NCI-H146 treated with DMSO at 0.1 percent for 48 hours (cell line): ENCODE results near the gene UNC5C.

Experiments
- DNase-seq: peaks from one replicate; lab custom pipeline; 2025; ENCODE audit not compliant: unreplicated experiment; lab: John Stamatoyannopoulos, UW

Gene UNC5C

DNA sequence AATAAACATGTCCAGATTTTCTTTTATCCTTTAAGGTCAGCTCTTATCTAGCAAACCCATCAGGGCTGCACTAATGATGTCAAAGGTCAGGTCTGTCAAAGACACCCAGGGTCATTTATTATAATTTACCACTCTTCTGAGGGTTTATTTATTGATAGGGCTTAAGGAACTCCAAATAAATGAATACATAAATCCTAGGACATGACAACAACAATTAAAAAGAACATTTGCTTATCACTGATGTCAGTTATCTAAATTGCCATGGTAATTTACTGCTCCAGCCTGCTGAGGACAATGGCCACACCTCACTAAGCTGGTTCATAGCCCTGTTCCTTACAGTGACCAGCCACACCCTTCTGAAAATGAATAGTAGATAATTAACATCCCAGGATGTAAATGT, 317.1 kb downstream of the UNC5C start:
- no peak for DNase-seq

DNA sequence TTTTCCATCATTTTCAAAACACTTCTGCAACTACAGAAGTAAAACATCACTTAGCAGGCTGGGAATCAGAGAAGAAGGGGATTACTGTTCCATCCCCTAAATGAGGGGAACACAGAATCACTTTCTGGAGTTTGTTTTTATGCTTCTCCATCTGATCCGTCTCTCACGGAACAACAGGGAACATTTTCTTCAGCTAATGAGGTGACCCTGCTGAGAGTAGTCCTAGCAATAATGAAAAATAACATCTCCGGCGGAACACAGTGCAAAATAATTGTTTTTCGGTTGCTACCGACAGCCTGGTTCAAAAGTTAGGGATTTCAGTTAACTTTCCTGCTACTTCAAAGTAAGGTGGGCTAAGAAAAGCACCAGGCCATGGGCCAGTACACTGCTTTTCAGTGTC, 322.9 kb downstream of the UNC5C start:
- no peak for DNase-seq

DNA sequence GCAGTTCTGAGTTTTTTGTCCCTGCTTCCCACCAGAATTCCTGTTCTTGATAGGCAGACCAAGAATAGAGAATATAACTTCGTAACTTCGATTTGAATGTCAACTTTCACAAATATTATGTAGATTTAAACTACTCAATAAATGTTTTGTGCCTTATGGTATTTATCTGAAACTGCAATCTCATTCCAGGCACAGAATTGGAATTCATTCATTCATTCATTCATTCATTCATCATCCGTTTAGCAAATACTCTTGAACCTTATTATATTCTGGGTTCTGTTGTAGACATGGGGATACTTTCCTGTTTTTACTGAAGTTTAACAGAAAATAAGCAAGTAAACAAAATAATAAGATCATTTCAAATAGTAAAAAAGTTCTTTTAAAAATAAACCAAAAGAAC, 324.4 kb downstream of the UNC5C start:
- DNase-seq, result no peak

DNA sequence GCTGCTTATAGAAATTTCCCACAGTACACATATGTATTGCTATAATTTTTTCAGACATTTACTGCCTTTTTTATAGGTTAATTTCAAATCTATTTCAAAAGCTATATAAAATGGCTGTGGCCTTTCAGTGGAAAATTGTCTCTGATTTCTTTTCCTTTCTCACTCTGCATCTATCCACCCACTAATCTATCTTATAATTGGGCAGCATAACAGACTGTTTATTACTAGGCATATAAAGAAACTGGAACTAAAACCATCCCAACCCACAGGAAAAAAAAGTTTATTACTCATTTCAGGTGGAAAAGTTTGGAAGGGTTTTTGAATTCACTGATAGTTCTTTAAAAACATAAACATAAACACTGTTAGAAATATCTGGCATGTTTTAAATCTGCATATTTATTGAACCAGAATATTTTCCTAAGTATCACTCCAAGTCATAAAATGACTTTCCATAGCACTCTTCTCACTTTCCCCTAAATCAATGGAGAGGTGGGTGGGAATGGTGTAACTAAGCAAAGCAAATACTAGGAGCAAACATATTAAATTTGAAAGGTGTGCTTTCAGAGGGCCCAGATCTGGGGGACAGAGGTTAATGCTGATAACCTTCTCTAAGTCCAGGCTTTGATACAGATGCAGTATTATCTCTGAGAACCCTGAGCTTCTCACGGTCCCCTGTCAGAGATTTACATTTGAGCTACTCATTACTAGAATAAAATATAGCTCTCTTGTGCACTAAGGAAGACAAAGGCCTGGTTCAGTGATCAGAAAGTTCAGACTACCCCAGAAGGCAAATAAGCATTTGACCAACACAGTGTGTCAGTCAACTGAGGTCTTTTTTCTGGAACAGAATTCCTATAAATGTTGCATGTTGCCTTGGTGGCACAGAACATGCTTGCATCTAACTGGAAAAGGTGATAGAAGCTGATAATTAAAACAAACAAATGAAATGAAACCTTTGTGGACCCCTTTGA, 328.3 kb downstream of the UNC5C start:
- no peak for DNase-seq

DNA sequence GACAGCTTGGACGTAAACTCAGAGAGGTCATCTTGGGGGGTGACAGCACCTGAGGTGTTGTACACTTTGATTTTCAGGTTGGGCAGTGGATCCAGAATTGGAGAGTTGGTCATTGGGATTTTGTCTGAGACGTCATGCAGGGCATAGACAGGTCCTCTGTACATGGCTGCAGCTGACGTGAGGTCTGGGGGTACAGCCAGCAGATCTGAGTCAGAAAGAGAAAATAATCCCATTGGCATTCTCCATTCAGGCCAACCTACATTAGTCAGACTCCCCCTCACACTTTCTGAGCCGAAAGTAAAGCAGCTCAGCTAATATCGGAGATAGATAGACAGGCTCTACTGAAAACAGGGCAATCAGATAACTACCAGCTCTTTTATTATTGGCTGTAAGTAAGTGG, 329.7 kb downstream of the UNC5C start:
- no peak for DNase-seq

DNA sequence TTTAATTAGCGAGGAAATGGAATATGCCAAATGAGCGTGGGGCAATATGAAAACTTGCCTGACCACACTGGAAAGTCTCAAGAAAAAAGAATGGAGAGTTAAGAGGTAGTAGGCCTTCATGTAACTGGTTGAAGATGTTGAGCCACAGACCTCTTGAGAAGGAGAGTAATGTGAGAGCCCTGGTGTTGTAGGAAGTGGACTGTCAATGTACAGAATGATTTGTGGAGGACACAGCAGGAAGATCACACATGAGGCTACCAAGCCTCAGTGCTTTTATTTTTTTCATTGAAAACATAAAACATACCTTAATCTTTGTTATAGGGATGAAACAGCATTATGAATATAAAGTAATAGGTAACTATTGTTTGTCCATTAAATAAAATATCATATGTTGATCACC, 331.6 kb downstream of the UNC5C start:
- no peak for DNase-seq

DNA sequence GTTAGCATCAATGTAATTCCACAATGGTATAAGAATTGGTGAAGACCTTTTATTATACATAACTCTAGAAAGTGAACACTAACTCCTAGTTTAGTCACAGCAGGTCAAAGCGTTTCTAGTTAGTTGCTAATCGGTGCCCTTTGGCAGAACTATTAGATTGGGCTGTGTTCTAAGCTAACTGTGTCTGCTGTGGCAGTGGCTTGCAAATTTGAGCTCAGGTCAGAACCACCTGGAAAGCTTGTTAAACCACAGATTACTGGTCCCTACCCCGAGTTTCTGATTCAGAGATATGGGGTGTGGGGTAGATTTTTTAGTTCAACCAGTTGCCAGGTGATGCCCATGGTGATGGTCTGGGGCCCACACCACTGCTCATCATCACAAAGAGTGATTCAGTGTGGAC, 332.1 kb downstream of the UNC5C start:
- DNase-seq, result no peak

DNA sequence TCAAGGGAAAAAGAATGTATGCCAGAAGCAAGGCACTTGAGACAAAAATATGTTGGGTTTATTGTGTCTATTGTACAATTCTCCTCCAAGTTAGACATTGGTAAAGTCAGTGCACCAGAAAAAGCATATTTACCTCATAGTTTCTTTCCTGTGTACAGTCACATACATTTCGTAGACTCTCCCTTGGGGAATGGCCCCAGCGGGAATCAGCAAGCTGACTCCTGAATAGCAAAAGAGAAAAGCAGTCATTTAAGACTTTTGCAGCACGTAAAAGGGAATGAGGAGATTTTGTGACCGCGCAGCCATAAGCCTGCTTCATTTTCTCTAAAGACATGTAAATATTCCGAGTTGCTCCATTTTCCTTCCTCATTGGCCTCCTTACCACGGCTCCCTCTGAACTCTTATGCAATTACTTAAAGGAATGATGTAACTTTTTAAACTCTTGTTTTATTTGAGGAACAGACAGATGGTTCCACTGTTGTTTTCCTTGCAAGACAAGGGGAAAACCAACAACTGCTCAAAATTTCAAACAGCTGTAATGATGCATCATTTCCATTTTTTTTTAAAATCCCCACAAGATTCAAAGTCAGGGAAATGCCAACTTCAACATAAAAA, 332.7 kb downstream of the UNC5C start:
- DNase-seq, result no peak

DNA sequence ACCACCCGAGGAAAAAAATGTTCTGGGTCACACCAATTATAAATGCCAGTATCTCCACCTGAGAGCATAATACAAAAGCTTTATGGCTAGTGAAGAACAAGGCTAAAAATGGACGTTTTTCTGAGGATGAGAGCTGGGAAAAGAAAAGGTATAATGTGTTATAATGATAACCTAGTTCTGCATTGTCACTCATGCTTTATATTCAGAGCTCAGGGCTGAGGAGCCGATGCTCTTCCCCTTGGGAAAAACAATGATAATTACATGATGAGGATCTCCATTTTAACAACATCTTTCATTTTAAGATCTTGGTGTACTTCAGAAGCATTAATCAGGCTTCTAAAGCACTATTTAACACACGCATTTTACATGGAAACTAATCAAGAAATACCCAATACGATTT, 333.7 kb downstream of the UNC5C start:
- no peak for DNase-seq

DNA sequence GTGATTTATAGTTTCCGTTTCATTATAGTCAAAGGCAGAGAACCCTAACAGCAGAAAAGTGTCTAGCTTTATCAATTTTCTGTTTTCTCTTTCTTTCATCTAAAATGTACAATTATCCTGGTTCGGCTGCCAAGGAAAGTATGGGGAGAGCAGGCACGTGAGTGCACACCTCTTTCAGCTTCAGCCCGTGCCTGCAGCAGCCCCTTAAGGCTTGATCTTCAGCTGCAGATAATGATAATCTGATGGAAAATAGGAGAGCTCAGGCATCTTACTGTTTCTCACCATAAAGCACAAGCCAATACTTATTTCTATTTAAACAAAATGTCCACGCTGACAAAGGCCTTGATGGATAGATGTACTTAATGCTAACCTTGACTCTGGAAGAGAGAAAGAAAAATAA, 334.4 kb downstream of the UNC5C start:
- DNase-seq, result no peak

DNA sequence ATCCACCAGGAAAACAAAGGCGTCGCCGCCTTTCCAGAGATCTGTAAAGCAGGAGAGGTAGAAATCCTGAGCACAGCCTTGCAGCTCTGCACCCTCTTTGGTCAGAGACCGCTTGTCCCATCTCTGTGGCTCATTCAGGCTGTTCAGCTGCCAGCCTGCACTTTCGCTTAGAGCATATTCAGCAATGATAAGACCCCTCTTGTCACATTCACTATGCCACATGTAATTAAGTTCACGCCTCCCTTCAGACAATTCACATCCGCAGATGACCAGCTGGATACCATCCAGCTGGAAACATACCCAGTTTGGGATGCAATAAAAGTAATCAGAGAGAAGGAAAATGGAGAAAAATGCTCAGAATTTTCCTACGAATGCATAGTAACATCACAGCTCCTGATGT, 335.4 kb downstream of the UNC5C start:
- DNase-seq, result no peak

DNA sequence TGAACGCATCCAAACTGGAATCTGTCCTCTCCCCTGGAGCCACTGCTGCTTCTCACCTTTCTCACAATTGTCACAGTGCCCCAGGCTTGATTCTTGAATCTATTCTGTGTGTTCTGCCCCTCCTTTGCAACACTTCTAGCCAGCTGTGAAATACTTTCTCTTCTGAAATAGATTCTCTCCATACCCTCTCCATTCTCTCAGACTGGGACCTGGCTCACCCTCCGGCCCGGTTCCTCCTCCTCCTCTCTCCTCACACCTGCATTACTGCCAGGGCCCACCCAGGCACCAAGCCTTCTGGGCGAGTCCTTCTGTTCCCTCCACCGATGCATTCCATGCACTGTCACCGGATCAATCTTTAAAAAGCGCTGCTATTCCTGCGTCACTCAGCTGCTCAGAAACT, 336.1 kb downstream of the UNC5C start:
- DNase-seq, result no peak

DNA sequence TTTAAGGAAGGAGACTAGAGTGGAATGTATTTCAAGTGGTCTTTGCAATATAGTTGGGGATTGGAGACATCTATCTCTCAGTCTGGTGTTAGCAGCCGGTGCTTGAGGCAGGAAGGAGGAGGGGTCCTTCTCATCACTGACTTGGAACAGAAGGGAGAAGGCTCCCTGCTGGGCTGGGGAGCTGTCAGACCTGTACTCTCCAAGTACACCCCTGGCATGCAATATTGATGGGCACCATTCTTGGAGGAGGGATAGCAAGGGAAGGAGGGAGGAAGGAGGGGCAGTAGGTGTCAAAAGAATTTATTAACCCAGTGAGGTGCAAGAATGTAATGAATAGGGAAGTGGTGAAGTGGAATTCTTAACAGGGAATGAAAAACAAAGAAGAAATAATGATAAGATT, 338.8 kb downstream of the UNC5C start:
- no peak for DNase-seq

DNA sequence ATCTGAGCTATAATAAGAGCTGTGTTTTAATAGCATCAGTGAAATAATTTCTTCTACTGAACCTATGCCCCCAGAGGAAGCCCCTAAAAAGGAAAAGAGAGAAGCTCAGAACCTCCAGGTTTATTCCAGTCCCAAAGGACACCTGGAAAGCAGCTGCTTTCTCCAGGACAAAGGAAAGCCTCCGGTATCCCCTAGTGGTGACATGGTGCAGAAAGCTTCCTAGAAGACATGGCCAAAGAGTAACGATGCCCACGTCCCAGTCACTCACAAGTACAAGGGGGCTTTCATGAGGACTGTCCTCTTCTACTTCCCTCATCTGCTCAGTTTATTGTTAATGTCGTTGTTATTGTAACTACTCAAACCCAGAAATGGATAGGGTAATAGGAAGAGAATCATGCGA, 343.9 kb downstream of the UNC5C start:
- no peak for DNase-seq

DNA sequence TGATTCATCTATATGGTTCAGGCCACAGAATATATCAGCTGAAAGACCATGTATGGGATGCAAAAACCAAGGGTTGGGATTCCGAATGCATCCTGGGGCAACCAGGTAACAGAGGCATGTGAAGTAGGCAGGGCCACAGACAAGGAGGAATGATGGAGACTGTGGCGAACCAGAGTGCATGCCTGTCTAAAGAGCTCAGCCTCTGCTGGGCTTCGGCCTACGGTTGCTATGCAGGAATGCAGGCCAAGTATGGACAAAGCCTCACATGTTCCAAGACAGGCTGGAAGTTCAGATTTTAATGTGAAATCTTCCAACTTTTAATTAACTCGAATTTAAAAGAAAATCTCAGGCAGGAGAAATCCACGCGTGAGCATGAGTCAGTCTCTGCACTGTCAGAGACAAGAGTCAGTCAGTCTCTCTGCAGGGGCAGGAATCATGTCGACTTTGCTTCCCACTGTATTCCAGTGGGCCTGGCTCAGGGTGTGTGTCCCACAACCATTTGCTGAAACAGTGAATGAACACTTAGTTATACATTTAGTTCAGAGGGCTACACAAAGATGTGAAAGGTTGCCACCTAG, 344.4 kb downstream of the UNC5C start:
- DNase-seq, result no peak

DNA sequence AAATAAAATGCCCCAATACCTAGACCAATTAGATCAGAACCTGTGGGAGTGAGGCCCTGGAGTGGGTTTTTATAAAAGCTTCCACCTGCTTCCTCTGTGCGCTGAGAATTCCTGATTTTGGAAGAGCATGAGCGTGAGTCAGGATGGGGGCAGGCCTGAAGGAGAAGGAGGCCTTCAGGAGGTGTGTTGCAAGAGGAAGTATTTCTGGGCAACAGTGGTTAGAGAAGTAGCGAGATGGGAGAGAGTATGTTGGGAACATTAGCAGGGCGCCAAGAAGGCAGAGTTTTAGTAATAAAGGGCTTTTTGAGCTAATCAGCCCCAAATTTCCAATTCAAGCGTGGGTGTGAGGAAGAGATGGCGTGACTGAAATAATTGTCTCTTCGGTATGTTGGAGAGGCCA, 349.8 kb downstream of the UNC5C start:
- DNase-seq, result no peak

DNA sequence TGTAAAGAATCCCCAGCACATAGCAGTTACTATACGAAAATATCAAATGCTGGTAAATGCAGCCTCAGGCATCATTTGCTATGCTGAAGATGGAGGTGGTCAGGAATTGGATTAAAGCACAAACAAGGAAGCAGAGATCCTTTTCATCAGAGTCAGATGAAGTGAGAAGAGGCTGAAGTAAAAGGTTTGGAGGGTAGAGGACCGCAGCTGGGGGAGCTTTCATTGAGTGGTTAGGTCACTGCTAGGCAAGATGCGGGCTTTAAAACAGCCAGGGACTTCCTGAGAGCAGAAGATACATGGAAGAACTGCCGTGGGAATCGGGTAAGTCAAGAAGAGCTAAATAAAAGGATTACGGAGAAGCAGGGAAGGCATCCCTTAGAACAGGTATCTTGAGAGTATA, 351.4 kb downstream of the UNC5C start:
- no peak for DNase-seq

DNA sequence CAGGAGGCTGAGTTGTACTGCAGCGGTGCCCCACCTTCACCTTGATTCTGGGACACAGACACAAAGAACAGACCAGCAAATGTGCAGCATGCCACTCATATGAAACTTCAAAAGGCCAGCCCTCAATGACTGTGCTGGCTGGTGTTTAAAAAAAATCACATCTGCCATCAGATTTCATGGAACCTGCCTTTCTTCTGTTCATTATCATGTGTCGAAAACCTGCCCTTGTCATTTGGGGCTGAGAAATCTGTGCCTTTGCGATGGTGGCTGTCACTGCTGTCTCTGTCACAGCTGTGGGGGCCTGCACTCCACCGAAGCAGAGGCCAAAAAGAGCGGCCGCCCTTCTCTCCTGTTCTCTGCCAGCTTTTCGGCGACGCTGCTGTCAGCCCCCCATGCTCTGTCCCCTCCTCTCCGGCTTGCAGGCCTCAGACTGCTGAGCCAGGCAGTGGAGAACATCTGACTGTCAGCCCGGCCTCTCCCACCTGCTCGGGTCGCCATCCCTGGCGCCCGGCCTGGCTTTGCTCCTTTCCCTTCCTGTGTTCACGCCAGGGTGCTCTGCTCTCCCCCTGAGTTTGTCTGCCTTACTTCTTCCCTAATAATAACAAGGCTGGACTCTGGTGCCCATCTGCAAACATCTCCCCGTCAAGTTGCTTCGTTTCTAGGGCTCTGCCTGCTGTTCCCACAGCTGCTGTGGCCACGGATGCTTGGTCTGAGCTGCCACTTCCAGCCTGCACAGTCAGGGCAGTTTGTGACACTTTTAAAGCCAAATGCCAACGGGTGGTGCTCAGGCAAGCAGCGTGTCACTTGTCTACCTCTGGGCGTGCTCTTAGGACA, 355.2 kb downstream of the UNC5C start:
- no peak for DNase-seq

DNA sequence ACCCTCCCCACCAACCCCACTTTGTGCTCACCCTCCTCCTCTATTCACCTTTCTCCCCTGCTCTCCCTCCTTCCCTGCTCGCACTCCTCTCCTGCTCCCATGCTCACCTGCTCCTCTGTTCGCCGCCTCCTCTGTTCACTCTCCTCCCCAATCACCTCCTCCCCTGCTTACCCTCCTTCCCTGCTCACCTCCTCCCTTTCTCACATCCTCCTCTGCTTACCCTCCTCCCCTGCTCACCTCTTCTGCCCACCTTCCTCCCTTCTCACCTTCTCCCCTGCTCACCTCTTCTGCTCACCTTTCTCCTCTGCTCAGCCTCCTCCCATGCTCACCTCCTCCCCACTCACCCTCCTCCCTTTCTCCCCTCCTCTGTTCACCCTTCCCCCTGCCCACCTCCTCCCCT, 357.2 kb downstream of the UNC5C start:
- DNase-seq, result no peak

DNA sequence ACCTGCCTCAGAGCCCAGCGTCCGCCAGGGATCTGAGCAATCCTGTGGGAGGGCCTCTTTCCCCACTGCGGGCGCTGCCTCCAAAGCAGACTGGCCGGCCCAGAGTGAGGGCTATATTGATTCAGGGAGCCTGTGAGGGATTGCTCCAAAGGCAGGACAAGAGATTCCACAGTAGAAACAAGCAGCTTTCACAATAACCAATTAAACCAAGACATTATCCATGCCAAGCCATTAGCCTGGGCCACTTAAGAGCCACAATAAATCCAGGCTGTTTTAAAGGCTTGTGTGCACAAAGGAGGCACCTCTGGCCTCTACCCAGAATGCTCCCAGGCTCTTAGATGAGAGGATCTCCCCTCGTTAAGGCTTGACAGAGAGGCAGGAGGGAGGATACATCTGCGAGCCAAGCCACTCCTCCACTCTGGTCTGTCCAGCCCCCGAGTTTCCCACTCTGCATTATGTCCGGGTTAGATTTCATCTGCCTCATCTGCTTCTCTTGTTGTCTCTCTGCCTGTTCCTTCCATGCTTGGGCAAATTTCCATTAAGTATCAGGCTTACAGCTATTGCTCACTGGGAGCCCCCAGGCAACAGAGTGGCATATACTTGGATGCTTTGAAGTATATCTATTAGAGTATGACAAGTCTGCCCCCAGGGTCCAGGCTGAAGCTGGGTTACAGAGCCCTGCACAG, 357.9 kb downstream of the UNC5C start:
- DNase-seq, result no peak
